Adrenal gland (tissue), 12 donors: ENCODE results near the gene GRIP1. TPM values are rescaled to one million over a fixed set of nuclear protein-coding genes. Genes with fewer than 3 reads are reported as not detected.

ENCODE experiments used
- DNase-seq, 7 donors: peaks; one replicate each; pipeline ENCODE4 v3.0.0-alpha.2; 2019 to 2020
- H3K27ac ChIP-seq, 5 donors: fragments of 200-600 bp; sonication (generic) in 4 of 5; 1 replicate in 3 of 5; 2 replicates in 2 of 5; pipeline versions ENCODE4 v1.5.1 to v1.8.0; 2016 to 2020; ENCODE audit warnings: mild to moderate bottlenecking in 1 of 5
- H3K27me3 ChIP-seq: fragments of 200-600 bp; 2 replicates; pipeline ENCODE4 v1.8.0; 2021
- H3K36me3 ChIP-seq, 2 donors: fragments of 200-600 bp; replicated peaks in 1 of 2; 1 replicate in 1 of 2; 2 replicates in 1 of 2; pipeline versions ENCODE4 v1.5.1 to v1.8.0; 2018 to 2022
- H3K4me1 ChIP-seq, 2 donors: fragments of 200-600 bp; replicated peaks in 1 of 2; 1 replicate in 1 of 2; 2 replicates in 1 of 2; pipeline versions ENCODE4 v1.5.1 to v1.8.0; 2018 to 2021
- H3K4me3 ChIP-seq, 4 donors: fragments of 200-600 bp; sonication (generic) in 3 of 4; one replicate each; pipeline ENCODE4 v1.5.1; 2016 to 2018
- H3K9me3 ChIP-seq, 3 donors: fragments of 200-600 bp; sonication (generic) in 1 of 3; replicated peaks in 1 of 3; 1 replicate in 2 of 3; 2 replicates in 1 of 3; pipeline versions ENCODE4 v1.5.1 to v1.8.0; 2016 to 2021
- CTCF ChIP-seq, 6 experiments: fragments of 450-650 bp in 4 of 6; fragments of 200-600 bp in 2 of 6; sonication (generic) in 1 of 6; IDR thresholded peaks; 1 replicate in 5 of 6; 2 replicates in 1 of 6; pipeline versions ENCODE4 v1.5.1 to v1.8.0; 2016 to 2021; ENCODE audit warnings: antibody characterized with exemption in 6 of 6, mild to moderate bottlenecking in 2 of 6, moderate library complexity in 1 of 6
- POLR2A ChIP-seq, 2 donors: fragments of 450-650 bp; IDR thresholded peaks; one replicate each; pipeline ENCODE4 v1.6.1; 2017; ENCODE audit warnings: antibody characterized with exemption in 2 of 2, mild to moderate bottlenecking in 2 of 2, moderate library complexity in 1 of 2
- WGBS, 4 donors: extraction: QIAGEN DNeasy Blood & Tissue Kit in 2 of 4; methylation state at CpG; one replicate each; pipeline versions ENCODE4 v1.1.5 to v1.1.7; 2013 to 2017; 5-methylcytosine and 5-hydroxymethylcytosine counted together
- intact Hi-C, 2 donors: fragments of 100-400 bp; cut with DNase I; formaldehyde crosslinking; loops; one replicate each; pipeline versions ENCODE4 v1.14.1 to v1.15.0; 2022 to 2023
- polyA plus RNA-seq, 3 donors: library from polyadenylated mRNA; stranded (reverse); fragments of 200-250 nt in 2 of 3; fragments of 350-450 nt in 1 of 3; fragmentation: Illumina TruSeq in 1 of 3; extraction: RNeasy Lipid Tissue Mini Kit (QIAGEN cat#74804) in 1 of 3; gene quantifications; one replicate each; pipeline ENCODE4 v1.2.3, GENCODE V29; 2013 to 2014
- total RNA-seq, 9 donors: library from RNA; depleted of rRNA in 4 of 9; stranded (reverse); fragments of >200 nt in 4 of 9; fragments of 120-200 nt in 1 of 9; fragmentation: NEBNext Ultra II Directional in 1 of 9; extraction: Animal tissue kit (Norgen Biotek cat#: 25700) in 1 of 9; gene quantifications; one replicate each; pipeline versions ENCODE4 v1.1.0 to v1.2.4, GENCODE V29; 2013 to 2023
- donor health status: healthy with polysubstance abuse.
- donor health status: Bipolar disorder and iron deficiency.
- donor health status: DM: yes; HTN: yes; CAD: no.
- donor health status: DM: no; HTN: no; CAD: no.
- donor health status: DM: no; HTN: no; CAD: no.
- donor health status: DM: yes; HTN: yes; CAD: no.

The GRIP1 gene
- total and polyA plus RNA-seq, 12 donors: 0.54 to 10.8 (median 2.4) TPM

- TF ChIP-seq POLR2A (IDR thresholded peaks at IDR 0.05) (no peak), CTCF (IDR thresholded peaks at IDR 0.05) (no peak)
- Histone ChIP-seq H3K27me3 (no peaks in the 10 kb centered on the region), H3K27ac (no peak overlapping the region), H3K36me3 (no peaks in the 10 kb centered on the region), H3K4me1 (no peaks in the 10 kb centered on the region), H3K4me3 (no peak overlapping the region), H3K9me3 (no peaks in the 10 kb centered on the region)
- 78 to 95% (median 87%) methylated on average over 4 of the region's 4 CpGs for WGBS, 4 donors
- no peak for DNase-seq
- intact Hi-C loops: no loop called here
Measured at GRCh38 chr12:66430106-66430505, 248.8 kb downstream of the GRIP1 start.

- Histone ChIP-seq H3K4me3 (no peak overlapping the region), H3K27ac (no peak overlapping the region), H3K36me3 (no peaks in the 10 kb centered on the region), H3K4me1 (no peaks in the 10 kb centered on the region), H3K27me3 (no peaks in the 10 kb centered on the region), H3K9me3 (no peaks in the 10 kb centered on the region)
- DNase-seq: no peak
- TF ChIP-seq POLR2A (IDR thresholded peaks at IDR 0.05) (no peak), CTCF (IDR thresholded peaks at IDR 0.05) (no peak)
- intact Hi-C loops: no loop called here
- WGBS, 4 donors: 73 to 81% (median 78%) methylated on average over 5 of the region's 5 CpGs
Measured at GRCh38 chr12:66428870-66429269, 250.0 kb downstream of the GRIP1 start.

- intact Hi-C loops: no loop called here
- no peaks in the 10 kb centered on the region for H3K9me3 ChIP-seq
- H3K36me3 ChIP-seq: no peaks in the 10 kb centered on the region
- TF ChIP-seq CTCF (IDR thresholded peaks at IDR 0.05) (no peak), POLR2A (IDR thresholded peaks at IDR 0.05) (no peak)
- DNase-seq: no peak
- H3K4me1 ChIP-seq: no peaks in the 10 kb centered on the region
- no peak overlapping the region for H3K4me3 ChIP-seq
- H3K27me3 ChIP-seq: no peaks in the 10 kb centered on the region
- no peak overlapping the region for H3K27ac ChIP-seq
Measured at GRCh38 chr12:66428261-66428660, 250.6 kb downstream of the GRIP1 start.

GRCh38 chr12:66426696-66427095 lies 252.2 kb downstream of the GRIP1 start:
- Histone ChIP-seq H3K27me3 (no peaks in the 10 kb centered on the region), H3K4me3 (no peak overlapping the region), H3K36me3 (no peaks in the 10 kb centered on the region), H3K9me3 (no peaks in the 10 kb centered on the region), H3K4me1 (no peaks in the 10 kb centered on the region), H3K27ac (no peak overlapping the region)
- TF ChIP-seq POLR2A (IDR thresholded peaks at IDR 0.05) (no peak), CTCF (IDR thresholded peaks at IDR 0.05) (no peak)
- no peak for DNase-seq
- WGBS, 4 donors: 62 to 83% (median 80%) methylated on average over 2 of the region's 2 CpGs
- intact Hi-C loops: no loop called here
